HEK293 (cell line): ENCODE results near the gene OLFM2.

Experiments
- CTCF ChIA-PET: fragments of 350-600 bp; formaldehyde crosslinking; extraction: SDS; loops from one replicate; lab custom pipeline; 2021; ENCODE audit warnings: antibody characterized with exemption; lab: Yijun Ruan, JAX
- POLR2A ChIA-PET: fragments of 300-600 bp; formaldehyde crosslinking; extraction: SDS; loops from one replicate; lab custom pipeline; 2020; ENCODE audit warnings: antibody characterized with exemption, inconsistent platforms; lab: Yijun Ruan, JAX
- H3K27ac ChIP-seq: fragments of 200-500 bp; sonication (Bioruptor generic); 2 replicates; pipeline ENCODE4 v1.5.1; 2014; ENCODE audit warnings: low read depth, low read length, control low read depth, inconsistent platforms; ENCODE audit errors: extremely low read depth
- H3K36me3 ChIP-seq, 2 experiments: fragments of 200-500 bp in 1 of 2; sonication (Bioruptor generic) in 1 of 2; 1 replicate in 1 of 2; 2 replicates in 1 of 2; pipeline ENCODE4 v1.5.1; 2014 to 2017; ENCODE audit warnings: inconsistent platforms in 2 of 2, low read length in 2 of 2; ENCODE audit not compliant: control insufficient read depth in 2 of 2, insufficient read depth in 1 of 2
- H3K4me1 ChIP-seq: fragments of 200-500 bp; sonication (Bioruptor generic); 2 replicates; pipeline ENCODE4 v1.5.1; 2014; ENCODE audit warnings: mild to moderate bottlenecking, low read length, inconsistent platforms; ENCODE audit not compliant: control insufficient read depth, insufficient read depth
- H3K4me3 ChIP-seq: 2 replicates; pipeline ENCODE4 v1.5.1; 2011; ENCODE audit warnings: low read depth, mild to moderate bottlenecking, control low read depth, low read length, moderate library complexity
- H3K9me3 ChIP-seq: fragments of 200-500 bp; sonication (Bioruptor generic); 2 replicates; pipeline ENCODE4 v1.5.1; 2014; ENCODE audit warnings: low read depth, low read length, inconsistent platforms; ENCODE audit not compliant: control insufficient read depth, insufficient read depth
- EGR2 ChIP-seq: fragments of 450-650 bp; formaldehyde crosslinking; IDR thresholded peaks from 2 replicates; pipeline ENCODE4 v1.5.1; 2016; ENCODE audit warnings: low read depth, missing biosample characterization, missing genetic modification characterization
- TCF7L2 ChIP-seq: IDR thresholded peaks from 2 replicates; pipeline ENCODE4 v1.6.1; 2011; ENCODE audit warnings: low read depth, mild to moderate bottlenecking, inconsistent platforms, low read length, moderate library complexity, borderline replicate concordance
- ZBTB7A ChIP-seq: fragments of 450-650 bp; formaldehyde crosslinking; IDR thresholded peaks from 2 replicates; pipeline ENCODE4 v1.5.1; 2016; ENCODE audit warnings: low read depth, missing biosample characterization, missing genetic modification characterization
- ZFP3 ChIP-seq: fragments of 450-650 bp; formaldehyde crosslinking; IDR thresholded peaks from 2 replicates; pipeline ENCODE4 v1.5.1; 2016; ENCODE audit warnings: low read depth, missing biosample characterization, missing genetic modification characterization
- ZIC2 ChIP-seq: fragments of 450-650 bp; formaldehyde crosslinking; IDR thresholded peaks from 2 replicates; pipeline ENCODE4 v1.5.1; 2016; ENCODE audit warnings: missing biosample characterization, missing genetic modification characterization
- ZNF146 ChIP-seq: fragments of 450-650 bp; formaldehyde crosslinking; IDR thresholded peaks from 2 replicates; pipeline ENCODE4 v1.5.1; 2016; ENCODE audit warnings: missing biosample characterization, missing genetic modification characterization
- ZNF19 ChIP-seq: fragments of 450-650 bp; formaldehyde crosslinking; IDR thresholded peaks from 2 replicates; pipeline ENCODE4; 2016; ENCODE audit warnings: missing biosample characterization, missing genetic modification characterization, low read depth
- ZNF423 ChIP-seq: fragments of 450-650 bp; formaldehyde crosslinking; IDR thresholded peaks from 2 replicates; pipeline ENCODE4 v1.5.1; 2016; ENCODE audit warnings: missing biosample characterization, missing genetic modification characterization
- ZNF571 ChIP-seq: fragments of 450-650 bp; formaldehyde crosslinking; IDR thresholded peaks from 2 replicates; pipeline ENCODE4 v1.5.0; 2017; ENCODE audit warnings: missing biosample characterization, missing genetic modification characterization
- ZNF596 ChIP-seq: fragments of 450-650 bp; IDR thresholded peaks from 2 replicates; pipeline ENCODE4 v1.5.0; 2018; ENCODE audit warnings: missing biosample characterization, mild to moderate bottlenecking, missing genetic modification characterization, moderate library complexity
- ZNF677 ChIP-seq: fragments of 450-650 bp; IDR thresholded peaks from 2 replicates; pipeline ENCODE4 v1.5.0; 2018; ENCODE audit warnings: missing biosample characterization, mild to moderate bottlenecking, missing genetic modification characterization, moderate library complexity
- ZNF76 ChIP-seq: fragments of 450-650 bp; formaldehyde crosslinking; IDR thresholded peaks from 2 replicates; pipeline ENCODE4; 2016; ENCODE audit warnings: low read depth, missing biosample characterization, missing genetic modification characterization, borderline replicate concordance
- ZNF768 ChIP-seq: fragments of 450-650 bp; formaldehyde crosslinking; IDR thresholded peaks from 2 replicates; pipeline ENCODE4 v1.5.1; 2018; ENCODE audit warnings: missing biosample characterization, mild to moderate bottlenecking, missing genetic modification characterization
- ZNF830 ChIP-seq: fragments of 450-650 bp; IDR thresholded peaks from 2 replicates; pipeline ENCODE4 v1.5.0; 2018; ENCODE audit warnings: missing biosample characterization, missing genetic modification characterization, low read depth, mild to moderate bottlenecking, moderate library complexity
- TF ChIP-seq, protein P1 (sequence below): fragments of 450-650 bp; formaldehyde crosslinking; IDR thresholded peaks from 2 replicates; pipeline ENCODE4 v1.5.1; 2016; ENCODE audit warnings: missing biosample characterization, missing genetic modification characterization, borderline replicate concordance
- TF ChIP-seq, protein P2 (sequence below): fragments of 450-650 bp; formaldehyde crosslinking; IDR thresholded peaks from 2 replicates; pipeline ENCODE4 v1.5.1; 2016; ENCODE audit warnings: missing biosample characterization, missing genetic modification characterization
- TF ChIP-seq, protein P3 (sequence below): fragments of 450-650 bp; formaldehyde crosslinking; IDR thresholded peaks from 2 replicates; pipeline ENCODE4 v1.5.1; 2016; ENCODE audit warnings: missing biosample characterization, missing genetic modification characterization, low read depth
- TF ChIP-seq, protein P4 (sequence below): fragments of 450-650 bp; formaldehyde crosslinking; IDR thresholded peaks from 2 replicates; pipeline ENCODE4 v1.5.1; 2016; ENCODE audit warnings: missing biosample characterization, missing genetic modification characterization
- TF ChIP-seq, protein P5 (sequence below): fragments of 450-650 bp; formaldehyde crosslinking; IDR thresholded peaks from 2 replicates; pipeline ENCODE4 v1.5.1; 2016; ENCODE audit warnings: missing biosample characterization, missing genetic modification characterization

The OLFM2 gene

DNA sequence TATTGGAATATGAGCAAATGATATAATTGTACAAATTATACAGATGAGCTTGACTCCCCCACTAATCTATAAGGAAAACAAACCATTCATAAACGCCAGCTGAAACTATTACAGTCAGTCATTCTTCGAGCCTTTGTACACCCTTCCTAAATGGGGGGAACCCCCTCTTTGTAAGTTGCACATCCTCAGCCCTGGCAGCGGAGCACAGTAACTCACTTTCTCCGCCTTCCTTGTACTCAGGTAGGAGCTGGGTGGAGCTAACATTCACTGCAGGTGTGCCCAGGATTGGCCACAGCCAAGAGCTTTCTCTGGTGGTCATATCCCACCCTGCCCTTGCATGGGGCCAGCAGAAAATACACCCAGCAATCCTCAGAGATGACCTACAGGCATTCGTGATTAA is 72.6 kb downstream of the OLFM2 start:
- ChIA-PET CTCF (interaction anchor here (0.9 kb wide), 1 partner anchor 17 kb away, joined by 3 read pairs; no protein-coding TSS in a partner anchor), POLR2A (interaction anchor here (0.7 kb wide), 1 partner anchor 29 kb away, joined by 3 read pairs; the partner anchor contains the start of gene PIN1)
- H3K4me3 ChIP-seq, result no peak overlapping the region
- no peaks in the 10 kb centered on the region for H3K4me1 ChIP-seq
- no peaks in the 10 kb centered on the region for H3K9me3 ChIP-seq
- no peak overlapping the region for H3K27ac ChIP-seq
- TF ChIP-seq ZNF76 (tag by site-specific recombination), result no peak
- no peak for TF ChIP-seq ZNF423 (tag by site-specific recombination)
- no peak for TF ChIP-seq ZNF768 (tag by site-specific recombination)
- TF ChIP-seq, protein P1, sequence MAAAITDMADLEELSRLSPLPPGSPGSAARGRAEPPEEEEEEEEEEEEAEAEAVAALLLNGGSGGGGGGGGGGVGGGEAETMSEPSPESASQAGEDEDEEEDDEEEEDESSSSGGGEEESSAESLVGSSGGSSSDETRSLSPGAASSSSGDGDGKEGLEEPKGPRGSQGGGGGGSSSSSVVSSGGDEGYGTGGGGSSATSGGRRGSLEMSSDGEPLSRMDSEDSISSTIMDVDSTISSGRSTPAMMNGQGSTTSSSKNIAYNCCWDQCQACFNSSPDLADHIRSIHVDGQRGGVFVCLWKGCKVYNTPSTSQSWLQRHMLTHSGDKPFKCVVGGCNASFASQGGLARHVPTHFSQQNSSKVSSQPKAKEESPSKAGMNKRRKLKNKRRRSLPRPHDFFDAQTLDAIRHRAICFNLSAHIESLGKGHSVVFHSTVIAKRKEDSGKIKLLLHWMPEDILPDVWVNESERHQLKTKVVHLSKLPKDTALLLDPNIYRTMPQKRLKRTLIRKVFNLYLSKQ (tag by site-specific recombination), result no peak
- no peak for TF ChIP-seq ZNF19
- TF ChIP-seq ZFP3, result no peak
- TF ChIP-seq TCF7L2, result no peak
- TF ChIP-seq, protein P2, sequence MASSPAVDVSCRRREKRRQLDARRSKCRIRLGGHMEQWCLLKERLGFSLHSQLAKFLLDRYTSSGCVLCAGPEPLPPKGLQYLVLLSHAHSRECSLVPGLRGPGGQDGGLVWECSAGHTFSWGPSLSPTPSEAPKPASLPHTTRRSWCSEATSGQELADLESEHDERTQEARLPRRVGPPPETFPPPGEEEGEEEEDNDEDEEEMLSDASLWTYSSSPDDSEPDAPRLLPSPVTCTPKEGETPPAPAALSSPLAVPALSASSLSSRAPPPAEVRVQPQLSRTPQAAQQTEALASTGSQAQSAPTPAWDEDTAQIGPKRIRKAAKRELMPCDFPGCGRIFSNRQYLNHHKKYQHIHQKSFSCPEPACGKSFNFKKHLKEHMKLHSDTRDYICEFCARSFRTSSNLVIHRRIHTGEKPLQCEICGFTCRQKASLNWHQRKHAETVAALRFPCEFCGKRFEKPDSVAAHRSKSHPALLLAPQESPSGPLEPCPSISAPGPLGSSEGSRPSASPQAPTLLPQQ (tag by site-specific recombination), result no peak
- TF ChIP-seq, protein P3, sequence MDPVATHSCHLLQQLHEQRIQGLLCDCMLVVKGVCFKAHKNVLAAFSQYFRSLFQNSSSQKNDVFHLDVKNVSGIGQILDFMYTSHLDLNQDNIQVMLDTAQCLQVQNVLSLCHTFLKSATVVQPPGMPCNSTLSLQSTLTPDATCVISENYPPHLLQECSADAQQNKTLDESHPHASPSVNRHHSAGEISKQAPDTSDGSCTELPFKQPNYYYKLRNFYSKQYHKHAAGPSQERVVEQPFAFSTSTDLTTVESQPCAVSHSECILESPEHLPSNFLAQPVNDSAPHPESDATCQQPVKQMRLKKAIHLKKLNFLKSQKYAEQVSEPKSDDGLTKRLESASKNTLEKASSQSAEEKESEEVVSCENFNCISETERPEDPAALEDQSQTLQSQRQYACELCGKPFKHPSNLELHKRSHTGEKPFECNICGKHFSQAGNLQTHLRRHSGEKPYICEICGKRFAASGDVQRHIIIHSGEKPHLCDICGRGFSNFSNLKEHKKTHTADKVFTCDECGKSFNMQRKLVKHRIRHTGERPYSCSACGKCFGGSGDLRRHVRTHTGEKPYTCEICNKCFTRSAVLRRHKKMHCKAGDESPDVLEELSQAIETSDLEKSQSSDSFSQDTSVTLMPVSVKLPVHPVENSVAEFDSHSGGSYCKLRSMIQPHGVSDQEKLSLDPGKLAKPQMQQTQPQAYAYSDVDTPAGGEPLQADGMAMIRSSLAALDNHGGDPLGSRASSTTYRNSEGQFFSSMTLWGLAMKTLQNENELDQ (tag by site-specific recombination), result no peak
- no peak for TF ChIP-seq ZNF571
- no peak for TF ChIP-seq ZNF830 (tag by site-specific recombination)
- TF ChIP-seq ZIC2 (tag by site-specific recombination), result no peak
- TF ChIP-seq, protein P4, sequence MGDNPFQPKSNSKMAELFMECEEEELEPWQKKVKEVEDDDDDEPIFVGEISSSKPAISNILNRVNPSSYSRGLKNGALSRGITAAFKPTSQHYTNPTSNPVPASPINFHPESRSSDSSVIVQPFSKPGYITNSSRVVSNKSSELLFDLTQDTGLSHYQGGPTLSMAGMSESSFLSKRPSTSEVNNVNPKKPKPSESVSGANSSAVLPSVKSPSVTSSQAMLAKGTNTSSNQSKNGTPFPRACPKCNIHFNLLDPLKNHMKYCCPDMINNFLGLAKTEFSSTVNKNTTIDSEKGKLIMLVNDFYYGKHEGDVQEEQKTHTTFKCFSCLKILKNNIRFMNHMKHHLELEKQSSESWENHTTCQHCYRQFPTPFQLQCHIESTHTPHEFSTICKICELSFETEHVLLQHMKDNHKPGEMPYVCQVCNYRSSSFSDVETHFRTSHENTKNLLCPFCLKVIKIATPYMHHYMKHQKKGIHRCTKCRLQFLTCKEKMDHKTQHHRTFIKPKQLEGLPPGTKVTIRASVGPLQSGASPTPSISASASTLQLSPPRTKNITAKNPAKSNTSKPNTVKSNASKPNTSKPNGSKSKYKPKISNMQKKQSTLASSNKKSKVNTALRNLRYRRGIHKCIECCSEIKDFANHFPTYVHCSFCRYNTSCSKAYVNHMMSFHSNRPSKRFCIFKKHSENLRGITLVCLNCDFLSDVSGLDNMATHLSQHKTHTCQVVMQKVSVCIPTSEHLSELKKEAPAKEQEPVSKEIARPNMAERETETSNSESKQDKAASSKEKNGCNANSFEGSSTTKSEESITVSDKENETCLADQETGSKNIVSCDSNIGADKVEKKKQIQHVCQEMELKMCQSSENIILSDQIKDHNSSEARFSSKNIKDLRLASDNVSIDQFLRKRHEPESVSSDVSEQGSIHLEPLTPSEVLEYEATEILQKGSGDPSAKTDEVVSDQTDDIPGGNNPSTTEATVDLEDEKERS (tag by site-specific recombination), result no peak
- TF ChIP-seq ZBTB7A (tag by site-specific recombination), result no peak
- TF ChIP-seq, protein P5, sequence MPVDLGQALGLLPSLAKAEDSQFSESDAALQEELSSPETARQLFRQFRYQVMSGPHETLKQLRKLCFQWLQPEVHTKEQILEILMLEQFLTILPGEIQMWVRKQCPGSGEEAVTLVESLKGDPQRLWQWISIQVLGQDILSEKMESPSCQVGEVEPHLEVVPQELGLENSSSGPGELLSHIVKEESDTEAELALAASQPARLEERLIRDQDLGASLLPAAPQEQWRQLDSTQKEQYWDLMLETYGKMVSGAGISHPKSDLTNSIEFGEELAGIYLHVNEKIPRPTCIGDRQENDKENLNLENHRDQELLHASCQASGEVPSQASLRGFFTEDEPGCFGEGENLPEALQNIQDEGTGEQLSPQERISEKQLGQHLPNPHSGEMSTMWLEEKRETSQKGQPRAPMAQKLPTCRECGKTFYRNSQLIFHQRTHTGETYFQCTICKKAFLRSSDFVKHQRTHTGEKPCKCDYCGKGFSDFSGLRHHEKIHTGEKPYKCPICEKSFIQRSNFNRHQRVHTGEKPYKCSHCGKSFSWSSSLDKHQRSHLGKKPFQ (tag by site-specific recombination), result no peak
- no peak for TF ChIP-seq ZNF146 (tag by site-specific recombination)
- TF ChIP-seq ZNF677 (tag by site-specific recombination), result no peak
- TF ChIP-seq ZNF596 (tag by site-specific recombination), result no peak
- no peak for TF ChIP-seq EGR2 (tag by site-specific recombination)
- H3K36me3 ChIP-seq, result no peaks in the 10 kb centered on the region
